Measurements from ENCODE around the gene ZNF213.
A peak's percentile ranks its signal among the peaks of the same experiment; 100 is the strongest.
"Not testable (repeated sequence)": the region's sequence is repeated elsewhere in the genome, so short reads cannot be mapped to it uniquely, and the experiment has no call there.

The ZNF213 gene

DNA sequence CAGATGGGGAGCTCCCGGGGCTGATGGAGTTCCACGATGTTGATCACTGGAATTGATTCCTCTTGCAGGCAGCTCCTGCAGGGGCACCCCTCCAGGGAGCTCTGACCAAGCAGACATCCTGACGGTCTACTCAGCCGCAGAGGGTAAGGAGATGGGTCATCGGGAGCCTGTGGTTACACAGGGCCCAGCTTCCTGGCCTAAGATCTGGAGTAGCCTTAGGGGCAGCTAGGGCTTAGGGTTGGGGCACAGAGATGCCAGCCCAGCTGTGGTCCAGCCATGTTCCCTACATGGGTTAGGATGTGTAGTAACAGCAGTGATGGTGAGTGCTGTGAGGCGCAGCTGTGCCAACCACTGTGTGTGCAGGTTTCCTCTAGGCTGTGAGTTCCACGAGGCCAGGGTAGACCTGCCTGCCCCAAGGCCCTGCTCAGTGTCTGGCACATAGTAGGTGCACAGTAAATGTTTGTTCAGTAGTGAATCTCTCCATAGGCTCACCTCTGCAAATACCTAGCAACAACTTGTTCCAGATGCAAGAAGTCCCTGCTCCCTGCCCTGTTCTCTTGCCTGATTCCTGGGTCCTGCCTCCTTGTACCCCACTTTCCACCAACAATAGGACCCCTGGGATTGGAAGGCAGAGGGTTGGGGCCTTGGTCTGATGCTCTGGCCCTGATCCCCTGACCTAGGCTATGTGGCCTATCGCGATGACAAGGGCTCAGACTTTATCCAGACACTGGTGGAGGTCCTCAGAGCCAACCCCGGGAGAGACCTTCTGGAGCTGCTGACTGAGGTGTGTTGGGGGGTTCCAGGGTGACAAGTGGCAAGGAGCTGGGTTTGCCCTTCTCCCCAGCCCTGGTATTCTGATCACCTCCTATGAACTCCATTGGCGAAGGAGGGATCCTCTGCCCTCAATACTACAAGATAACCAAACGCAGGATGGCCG lies 13.7 kb downstream of the ZNF213 start:
- DNase-seq (ENCODE audit: low spot score) = no peak

DNA sequence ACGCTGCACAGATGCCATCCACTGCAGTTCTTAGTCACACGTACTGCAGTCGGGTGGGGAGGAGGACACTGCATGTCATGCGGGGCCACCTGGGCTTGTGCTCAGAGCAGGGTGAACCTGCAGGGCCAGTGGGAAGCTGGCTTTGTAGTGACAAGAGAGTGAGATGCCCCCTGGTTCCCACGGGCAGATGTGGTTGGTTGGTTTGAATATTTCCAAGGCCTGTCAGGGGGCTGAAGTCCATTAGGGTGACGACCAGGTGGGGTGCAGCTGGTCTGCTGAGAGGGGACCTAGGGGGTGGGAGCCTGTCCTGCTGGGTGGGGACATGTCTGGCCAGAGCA lies 14.3 kb downstream of the ZNF213 start:
- DNase-seq (ENCODE audit: low spot score) = no peak

DNA sequence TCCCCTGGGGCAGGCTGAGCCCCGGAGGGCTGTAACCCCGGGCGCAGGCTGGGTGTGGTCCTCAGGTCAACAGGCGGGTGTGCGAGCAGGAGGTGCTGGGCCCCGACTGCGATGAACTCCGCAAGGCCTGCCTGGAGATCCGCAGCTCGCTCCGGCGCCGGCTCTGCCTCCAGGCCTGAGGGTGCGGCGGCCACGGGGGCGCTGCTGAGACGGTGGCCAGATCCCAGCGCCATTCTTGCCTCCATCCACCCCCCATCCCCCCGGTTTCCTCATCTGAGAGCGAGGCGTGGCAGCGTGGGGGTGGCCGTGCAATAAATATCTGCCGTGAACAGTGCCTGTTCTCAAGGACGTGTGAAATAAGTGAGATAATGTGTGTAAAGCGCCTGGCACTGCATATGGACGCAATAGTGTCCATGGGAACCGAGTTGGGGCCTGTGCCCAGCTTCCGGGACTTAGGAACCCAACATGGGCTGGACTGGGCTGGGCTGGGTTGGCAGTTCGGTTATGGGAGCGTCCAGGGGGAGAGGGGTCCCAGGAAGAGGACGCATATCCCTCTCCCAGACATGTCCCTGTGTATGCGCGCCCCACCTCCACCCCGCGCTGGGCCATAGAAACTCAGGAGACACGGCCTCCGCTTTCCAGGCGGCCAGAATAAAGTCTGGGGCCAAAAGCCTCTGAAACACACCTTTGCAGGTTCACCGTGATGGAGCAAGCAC lies 15.0 kb downstream of the ZNF213 start:
- peak; percentile 62 for DNase-seq (ENCODE audit: low spot score)

DNA sequence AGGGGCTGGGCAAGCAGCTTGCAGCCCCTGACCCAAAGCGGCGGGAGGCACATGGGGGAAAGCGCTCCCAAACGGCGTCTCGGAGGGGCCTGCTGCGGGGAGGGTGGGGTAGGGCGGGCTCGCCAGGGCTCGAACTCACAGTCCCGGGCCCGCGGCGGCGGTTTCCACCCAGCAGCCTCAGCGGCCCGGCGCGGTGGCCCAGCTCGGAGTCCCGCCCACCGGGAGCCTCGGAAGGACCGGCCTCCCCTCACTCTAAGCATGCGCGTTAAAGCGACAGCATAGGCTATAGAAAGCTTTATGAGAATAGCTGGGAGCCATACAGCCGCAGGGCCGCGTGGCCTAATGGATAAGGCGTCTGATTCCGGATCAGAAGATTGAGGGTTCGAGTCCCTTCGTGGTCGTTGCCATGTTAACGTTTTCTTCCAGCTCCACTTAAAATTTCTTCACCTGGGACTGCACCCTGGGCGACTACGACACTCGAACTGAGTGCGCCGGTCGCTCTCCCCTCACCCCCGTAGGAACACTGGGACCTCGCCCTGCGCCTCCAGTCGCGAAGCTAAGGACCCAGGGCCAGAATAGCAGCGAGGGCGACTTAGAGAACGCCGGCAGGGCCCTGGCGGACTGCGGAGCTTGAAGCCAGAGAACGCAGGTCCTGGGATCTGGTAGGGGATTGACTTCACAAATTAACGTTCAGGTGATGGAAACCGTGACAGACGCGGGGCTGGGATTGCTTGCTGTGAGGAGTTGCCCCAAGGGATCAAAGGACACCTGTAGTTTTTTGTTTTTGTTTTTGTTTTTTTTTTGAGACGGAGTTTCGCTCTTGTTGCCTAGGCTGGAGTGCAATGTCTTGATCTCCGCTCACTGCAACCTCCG lies 15.8 kb downstream of the ZNF213 start:
- DNase-seq (ENCODE audit: low spot score) = peak; percentile 94

DNA sequence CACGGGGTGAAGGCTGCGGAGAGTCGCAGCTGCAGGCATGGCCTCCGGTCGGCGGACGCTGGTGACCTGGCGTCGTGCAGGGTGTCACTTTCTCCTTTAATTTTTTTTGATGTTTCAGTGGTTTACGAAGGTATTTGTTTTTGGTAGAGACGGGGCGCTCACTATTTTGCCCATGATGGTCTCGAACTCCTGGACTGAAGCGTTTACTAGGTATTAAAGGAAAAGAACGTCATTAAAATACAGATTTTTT lies 17.1 kb downstream of the ZNF213 start:
- DNase-seq (ENCODE audit: low spot score) = no peak

DNA sequence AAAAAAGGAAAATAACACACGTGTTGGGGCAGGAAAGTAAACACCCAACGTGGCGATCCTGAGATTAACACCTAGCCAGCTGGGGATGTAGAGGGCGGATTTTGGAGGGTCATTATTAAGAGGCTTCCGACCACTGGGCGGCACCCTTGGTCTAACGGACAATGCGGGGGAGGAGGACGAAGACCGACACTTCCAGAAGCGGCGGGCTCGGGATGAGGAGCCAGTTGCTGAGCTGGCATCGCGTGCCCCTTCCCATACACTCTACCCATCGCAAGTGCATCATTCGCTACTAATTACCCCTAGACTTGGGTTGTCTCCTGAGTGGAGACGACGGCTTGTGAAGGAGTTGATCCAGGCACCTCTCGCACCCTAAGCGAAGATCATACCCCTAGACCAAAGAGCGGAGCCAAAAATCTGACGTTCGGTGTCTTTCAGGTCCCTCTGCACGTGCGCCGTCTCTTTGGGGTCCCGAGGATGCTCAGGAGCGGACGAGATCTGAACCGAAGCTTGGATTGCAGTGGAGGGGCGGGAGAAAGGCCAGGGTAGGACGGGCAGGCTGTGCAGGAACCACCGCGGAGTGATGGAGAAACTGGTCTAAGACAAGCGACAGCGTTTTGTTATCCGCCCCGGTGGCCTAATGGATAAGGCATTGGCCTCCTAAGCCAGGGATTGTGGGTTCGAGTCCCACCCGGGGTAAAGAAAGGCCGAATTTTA lies 17.6 kb downstream of the ZNF213 start:
- DNase-seq (ENCODE audit: low spot score) = peak; percentile 77

DNA sequence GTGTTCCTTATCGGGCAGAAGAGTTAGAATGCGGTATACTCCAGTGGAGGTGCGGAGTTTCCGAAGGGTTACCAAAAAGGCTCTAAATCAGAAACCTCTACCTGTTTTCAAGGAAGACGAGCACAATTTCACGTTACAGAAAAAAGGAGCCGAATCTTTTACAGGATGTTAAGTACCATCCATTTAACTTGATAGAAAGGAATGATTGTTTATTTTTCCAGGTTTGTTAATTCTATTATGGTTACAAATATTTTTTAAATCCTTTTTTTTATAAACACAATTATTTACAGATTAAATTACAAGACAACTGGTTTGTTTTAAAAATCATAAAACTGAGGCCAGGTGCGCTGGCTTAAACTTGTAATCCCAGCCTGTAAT lies 18.2 kb downstream of the ZNF213 start:
- no peak for DNase-seq (ENCODE audit: low spot score)

DNA sequence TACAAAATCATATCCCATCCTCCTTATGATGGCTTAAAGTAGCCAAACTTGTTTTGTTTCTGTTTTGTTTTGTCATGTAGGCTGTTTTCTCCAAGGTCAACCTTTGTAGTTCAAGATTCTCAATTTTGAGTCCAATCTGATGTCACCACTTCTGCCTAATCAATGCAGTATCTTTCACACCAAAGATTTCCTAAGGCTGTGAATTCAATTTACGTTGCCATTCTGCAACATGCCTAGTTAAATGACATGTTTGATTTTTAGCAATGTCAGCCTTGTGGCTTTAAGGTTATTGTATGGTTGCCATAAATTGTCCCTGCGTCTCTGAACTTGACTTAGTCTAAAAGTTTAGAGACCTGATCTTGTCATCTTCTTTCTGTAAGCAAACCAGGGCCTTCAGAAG lies 20.4 kb downstream of the ZNF213 start:
- DNase-seq (ENCODE audit: low spot score) = no peak

DNA sequence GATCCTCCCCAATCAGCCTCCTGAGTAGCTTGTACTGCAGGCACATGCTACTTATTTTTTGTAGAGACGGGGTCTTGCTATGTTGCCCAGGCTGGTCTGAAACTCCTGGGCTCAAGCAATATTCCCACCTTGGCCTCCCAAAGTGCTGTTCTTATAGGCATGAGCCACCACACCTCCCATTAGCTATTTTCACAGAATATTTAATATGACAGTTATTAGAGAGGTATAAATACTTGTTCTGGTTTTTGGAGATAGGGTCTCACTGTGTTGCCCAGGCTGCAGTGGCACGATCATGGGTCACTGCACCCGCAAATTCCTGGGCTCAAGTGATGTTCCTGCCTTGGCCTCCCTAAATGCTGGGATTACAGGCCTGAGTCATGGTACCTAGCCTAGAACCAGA lies 21.1 kb downstream of the ZNF213 start:
- DNase-seq (ENCODE audit: low spot score) = no peak

DNA sequence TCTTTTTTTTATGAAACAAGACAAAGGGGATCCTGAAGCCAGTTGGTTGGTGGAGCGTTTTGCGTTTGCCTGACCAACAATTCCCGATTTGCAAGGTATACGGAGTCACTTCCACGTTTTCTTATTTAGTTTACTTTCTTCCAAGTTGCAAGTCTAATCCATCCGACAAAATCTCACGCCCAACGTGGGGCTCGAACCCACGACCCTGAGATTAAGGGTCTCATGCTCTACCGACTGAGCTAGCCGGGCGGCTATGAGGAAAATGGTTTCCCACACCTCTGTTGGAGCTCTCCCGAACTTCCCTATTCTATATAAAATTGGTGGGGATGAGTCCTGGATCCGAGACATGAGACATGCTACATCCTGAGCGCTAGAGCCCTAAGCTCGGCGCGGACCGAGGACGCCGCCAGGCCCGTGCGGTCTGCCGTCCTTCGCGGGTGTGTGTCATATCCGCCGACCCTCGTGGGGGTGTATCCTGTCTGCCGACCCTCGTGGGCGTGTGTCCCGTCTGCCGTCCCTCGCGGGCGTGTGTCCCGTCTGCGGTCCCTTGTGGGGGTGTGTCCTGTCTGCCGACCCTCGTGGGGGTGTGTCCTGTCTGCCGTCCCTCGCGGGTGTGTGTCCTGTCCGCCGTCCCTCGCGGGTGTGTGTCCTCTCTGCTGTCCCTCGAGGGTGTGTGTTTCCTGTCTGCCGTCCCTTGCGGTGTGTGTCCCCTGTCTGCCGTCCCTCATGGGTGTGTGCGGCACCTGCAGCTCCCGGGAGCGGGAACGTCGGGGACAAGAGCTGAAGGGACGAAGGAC lies 22.6 kb downstream of the ZNF213 start:
- DNase-seq (ENCODE audit: low spot score) = peak; percentile 94

DNA sequence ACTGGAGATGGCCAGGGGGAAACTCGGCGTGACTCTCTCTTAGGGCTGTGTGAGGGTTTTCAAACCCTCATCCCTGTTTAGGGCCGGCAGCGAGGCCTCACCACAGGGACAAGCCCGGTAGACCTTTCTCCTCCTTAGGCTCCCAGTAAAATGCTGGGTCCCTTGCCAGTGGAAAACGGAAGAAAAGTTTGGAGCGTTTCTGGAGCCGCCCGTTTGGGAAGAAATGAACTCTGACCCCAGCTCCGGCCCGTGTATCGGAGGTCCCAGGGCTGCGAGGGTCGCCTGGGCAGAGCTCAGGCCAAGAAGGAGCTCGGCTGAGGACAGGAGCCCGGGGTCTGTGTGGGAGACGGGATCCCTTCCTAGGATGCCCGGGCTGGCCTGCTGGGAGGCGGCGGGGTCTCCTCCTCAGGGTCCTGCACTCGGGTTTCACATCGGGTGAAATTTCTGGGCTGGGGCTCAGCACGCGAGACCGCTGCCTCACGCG lies 23.2 kb downstream of the ZNF213 start:
- DNase-seq (ENCODE audit: low spot score) = no peak

DNA sequence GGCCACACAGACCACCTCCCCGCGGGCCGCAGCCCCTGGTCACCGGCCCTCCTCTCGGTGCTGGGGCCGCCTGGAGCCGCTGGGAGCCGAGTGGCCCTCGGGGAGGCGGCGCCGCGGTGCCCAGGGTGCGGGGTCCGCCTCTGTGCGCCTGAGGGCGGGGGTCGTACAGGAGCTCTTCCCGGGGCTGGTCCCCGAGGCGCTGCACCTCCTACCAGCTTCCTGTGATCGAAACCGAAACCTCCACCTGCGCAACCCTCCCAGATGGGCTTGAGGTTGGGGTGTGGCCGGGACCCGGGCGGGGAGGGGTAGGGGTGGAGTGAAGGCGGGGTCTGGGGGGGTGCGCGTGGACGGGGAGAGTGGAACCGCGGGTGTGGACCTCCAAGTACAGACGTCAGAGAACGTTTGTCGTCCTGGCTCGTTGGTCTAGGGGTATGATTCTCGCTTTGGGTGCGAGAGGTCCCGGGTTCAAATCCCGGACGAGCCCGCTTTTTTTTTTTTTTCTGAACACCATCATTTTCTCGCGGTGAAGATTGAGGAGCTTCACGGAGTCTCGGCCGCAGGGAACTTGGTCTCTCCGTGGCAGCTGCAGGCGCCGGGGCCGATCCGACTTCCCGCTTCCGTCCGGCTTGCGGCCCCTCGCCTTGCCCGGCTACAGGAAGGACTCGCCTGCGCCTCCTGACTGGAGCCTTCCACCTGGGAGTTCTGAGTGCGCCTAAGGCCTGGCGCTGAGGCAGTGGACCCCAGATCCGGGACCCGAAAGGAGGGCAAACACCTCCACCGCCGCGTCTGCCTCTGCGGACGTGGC lies 23.9 kb downstream of the ZNF213 start:
- DNase-seq (ENCODE audit: low spot score) = peak; percentile 81

DNA sequence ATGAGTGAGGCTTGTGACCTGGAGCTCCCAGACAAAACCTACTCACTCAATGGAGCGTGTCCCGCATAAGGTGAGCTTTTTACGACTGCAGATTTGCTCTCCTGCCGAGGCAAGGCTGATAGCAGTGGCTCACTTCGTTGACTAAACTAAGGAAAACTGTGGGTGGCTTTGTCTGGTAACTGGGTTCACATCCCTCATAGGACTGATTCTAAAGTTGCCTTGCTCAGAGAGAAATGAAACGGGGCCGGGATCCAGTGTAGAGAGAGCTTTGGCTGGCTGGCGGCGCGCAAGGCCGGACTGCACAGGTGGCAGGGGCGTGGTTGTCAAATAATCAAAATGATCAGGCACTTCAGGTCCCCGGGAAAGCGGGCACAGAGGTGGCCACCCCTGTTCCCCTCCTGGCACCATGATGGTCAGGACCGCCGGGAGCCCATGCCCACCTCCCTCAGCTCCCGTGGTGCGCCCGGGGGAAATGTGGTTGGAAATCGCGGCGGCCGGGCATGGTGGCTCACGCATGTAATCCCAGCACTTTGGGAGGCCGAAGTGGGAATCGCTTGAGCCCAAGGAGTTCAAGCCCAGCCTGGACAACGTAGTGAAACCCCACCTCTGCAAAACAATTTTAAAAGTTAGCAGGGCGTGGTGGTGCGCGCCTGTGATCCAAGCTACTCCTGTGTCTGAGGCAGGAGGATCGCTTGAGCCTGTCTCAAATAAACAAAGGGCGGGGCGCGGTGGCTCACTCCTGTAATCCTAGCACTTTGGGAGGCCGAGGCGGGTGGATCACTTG lies 26.6 kb downstream of the ZNF213 start:
- DNase-seq (ENCODE audit: low spot score) = no peak

DNA sequence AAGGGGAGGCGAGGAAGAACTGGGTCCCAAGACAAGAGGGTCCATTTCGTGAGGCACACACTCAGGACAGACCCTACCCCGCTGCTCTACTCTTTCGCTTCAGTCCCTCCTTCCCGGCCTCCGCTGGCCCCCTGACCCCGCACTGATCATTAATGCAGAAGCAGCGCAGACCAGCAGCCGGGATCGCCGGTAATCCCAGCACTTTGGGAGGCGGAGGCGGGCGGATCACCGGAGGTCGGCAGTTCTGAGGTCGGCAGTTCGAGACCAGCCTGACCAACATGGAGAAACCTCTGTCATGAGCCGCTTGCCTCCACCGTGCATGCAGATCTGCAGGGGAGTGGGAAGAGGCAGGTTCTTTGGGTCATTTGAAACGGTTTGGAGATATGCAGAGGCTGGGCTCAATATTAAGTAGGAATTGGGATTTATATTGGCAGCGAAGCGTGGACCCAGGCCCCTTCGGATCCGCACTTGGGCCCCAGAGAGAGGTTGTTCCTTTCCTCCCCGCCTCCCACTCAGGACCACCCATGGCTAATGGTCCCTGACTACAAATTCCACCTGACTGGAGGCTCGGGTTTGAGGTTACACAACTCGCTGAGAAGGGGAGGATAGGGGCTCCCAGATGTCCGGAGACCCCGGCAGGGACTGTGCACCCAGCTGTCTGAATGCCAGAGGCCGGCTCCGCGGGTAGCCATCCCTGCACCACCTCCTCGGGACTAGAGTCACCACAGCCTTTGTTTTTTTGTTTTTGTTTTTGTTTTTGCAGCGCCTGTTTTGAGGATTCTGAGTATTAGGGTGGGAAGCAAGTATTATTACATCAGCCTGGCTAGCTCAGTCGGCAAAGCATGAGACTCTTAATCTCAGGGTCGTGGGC lies 29.5 kb downstream of the ZNF213 start:
- no peak for DNase-seq (ENCODE audit: low spot score)

DNA sequence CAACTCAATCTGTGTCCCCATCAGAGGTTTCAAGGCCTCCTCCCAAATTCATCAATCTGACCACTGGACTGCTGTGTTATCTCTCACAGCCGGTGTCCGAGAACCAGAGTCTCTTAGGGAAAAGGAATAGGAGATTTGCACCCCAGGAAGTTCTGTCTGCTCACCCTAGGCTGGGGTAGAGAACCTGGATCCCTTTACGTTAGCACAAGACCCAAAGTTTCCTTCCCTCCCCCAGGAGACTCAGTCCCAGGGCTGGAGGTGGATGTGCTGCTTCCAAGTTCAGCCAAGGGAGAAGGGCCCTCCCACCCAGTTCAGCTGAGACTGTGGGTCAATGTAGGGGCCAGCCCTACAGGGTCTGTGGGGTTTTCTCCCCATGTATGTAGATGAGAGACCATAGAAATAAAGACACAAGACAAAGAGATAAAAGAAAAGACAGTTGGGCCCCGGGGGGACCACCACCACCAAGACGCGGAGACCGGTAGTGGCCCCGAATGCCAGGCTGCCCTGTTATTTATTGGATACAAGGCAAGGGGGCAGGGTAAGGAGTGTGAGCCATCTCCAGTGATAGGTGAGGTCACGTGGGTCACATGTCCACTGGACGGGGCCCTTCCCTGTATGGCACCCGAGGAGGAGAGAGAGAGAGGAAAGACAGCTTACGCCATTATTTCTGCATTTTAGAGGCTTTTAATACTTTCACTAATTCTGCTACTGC lies 30.4 kb downstream of the ZNF213 start:
- DNase-seq (ENCODE audit: low spot score) = no peak

DNA sequence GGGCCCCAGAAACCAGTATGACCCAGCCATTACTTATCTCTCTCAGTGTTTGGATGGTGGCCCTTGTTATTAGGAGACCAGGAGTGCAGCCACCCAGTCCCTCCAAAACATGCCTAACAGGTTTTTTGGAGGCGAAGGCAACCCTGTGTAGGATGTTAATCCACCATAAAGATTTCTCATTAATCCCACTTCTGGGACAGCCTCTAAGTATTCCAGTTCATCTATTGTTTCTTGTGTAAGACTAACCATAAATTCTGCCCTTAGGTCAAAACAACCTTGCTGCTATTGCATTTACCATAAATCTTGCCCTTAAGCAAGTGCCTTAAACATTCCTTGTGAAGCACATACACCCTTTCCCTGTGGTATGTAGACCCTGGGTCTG lies 31.7 kb downstream of the ZNF213 start:
- DNase-seq (ENCODE audit: low spot score) = no peak

DNA sequence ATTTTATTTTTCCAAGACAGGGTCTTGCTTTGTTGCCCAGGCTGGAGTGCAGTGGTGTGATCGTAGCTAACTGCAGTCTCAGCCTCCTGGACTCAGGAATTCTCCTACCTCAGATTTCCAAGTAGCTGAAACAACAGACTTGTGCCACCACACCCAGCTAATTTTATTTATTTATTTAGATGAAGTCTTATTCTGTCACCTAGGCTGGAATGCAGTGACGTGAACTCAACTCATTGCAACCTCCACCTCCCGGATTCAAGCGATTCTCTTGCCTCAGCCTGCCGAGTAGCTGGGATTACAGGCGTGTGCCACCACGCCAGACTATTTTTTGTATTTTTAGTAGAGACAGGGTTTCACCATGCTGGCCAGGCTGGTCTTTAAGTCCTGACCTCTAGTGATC lies 33.9 kb downstream of the ZNF213 start:
- not testable (repeated sequence) for DNase-seq (ENCODE audit: low spot score)

All from kidney capillary endothelial cell (primary cell).